H1 (cell line): ENCODE measurements around the gene LIG3. TPM values are rescaled to one million over a fixed set of nuclear protein-coding genes. Genes with fewer than 3 reads are reported as not detected.

Source experiments
- BCL11A ChIP-seq, 2 experiments: IDR thresholded peaks; one replicate each; pipeline ENCODE4 v1.6.1; 2011; ENCODE audit warnings: low read depth in 2 of 2, low read length in 2 of 2, mild to moderate bottlenecking in 2 of 2
- SAP30 ChIP-seq: fragments of 300-600 bp; sonication (generic); IDR thresholded peaks from 2 replicates; pipeline ENCODE4 v1.7.1; 2012; ENCODE audit warnings: low read length, moderate library complexity, mild to moderate bottlenecking, inconsistent platforms; ENCODE audit not compliant: insufficient read depth, insufficient replicate concordance
- SIN3A ChIP-seq, 2 experiments: IDR thresholded peaks in 1 of 2; conservative IDR thresholded peaks in 1 of 2; 2 replicates each; pipeline ENCODE4 v1.6.1; 2011 to 2012; ENCODE audit warnings: low read length in 2 of 2, improper control_type of control experiment in 1 of 2, low read depth in 1 of 2, mild to moderate bottlenecking in 1 of 2
- polyA plus RNA-seq, 7 experiments: library from polyadenylated mRNA; depleted of rRNA in 3 of 7; stranded (reverse) in 5 of 7; unstranded in 2 of 7; fragments of >200 nt in 5 of 7; fragments of 200-250 nt in 2 of 7; gene quantifications; 1 replicate in 5 of 7; 2 replicates in 1 of 7; 4 replicates in 1 of 7; pipeline versions ENCODE4 v1.2.1 to v1.2.3, GENCODE V29; 2011 to 2013; ENCODE audit warnings: missing spikeins in 2 of 7, mixed read lengths in 2 of 7
- total RNA-seq: library from RNA; stranded (reverse); fragmentation: NEBNext Ultra II Directional; extraction: Animal tissue kit (Norgen Biotek cat#: 25700); gene quantifications from 2 replicates; pipeline ENCODE4 v1.2.1, GENCODE V29; 2021

LIG3 gene
- total and polyA plus RNA-seq, 2 of the 8 experiments (the other 6 are each of a cell fraction or from before 2014, with no cell fraction given), result 63.6 to 89.3 TPM

GRCh38 chr17:35003778-35004177 is 23.5 kb downstream of the LIG3 start (continued):
- no peak for TF ChIP-seq SIN3A (conservative IDR thresholded peaks at IDR 0.05 in 1 of 2, IDR thresholded peaks at IDR 0.05 in 1 of 2; ENCODE audit: low read depth in 1 of 2, low read length in 2 of 2)
- no peak for TF ChIP-seq SAP30
- no peak for TF ChIP-seq BCL11A (IDR thresholded peaks at IDR 0.05; ENCODE audit: low read depth in 2 of 2, low read length in 2 of 2)
- TF ChIP-seq, all 59 proteins: peak for 0
